ENCODE measurements around the gene SETD4. TPM values are rescaled to one million over a fixed set of nuclear protein-coding genes. Genes with fewer than 3 reads are reported as not detected.

SETD4 gene
- total and polyA plus RNA-seq, 2 of the 13 experiments (the other 11 are each of a cell fraction or from before 2014, with no cell fraction given) = 7.1 to 14.4 TPM

DNA sequence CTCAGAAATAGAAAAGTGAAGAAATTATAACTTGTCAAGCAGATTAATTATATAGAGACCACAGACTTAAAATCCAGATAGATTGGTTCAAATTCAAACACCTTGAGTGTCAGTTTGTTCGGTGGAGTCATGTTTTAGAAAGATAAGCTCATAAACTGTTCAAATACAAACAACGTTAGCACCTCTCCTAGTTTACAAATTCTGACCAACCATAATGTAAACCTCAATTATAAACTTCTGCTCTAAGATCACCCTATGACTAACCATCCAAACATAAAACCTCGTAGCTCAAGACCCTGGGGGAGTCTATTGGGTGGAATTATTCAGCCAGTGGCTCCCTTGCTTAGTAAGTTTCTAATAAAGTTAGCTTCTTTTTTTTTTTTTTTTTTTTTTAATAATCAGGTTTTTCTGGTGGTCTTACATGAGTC, 21.9 kb upstream of the SETD4 start (continued):
- no peak for TF ChIP-seq SKI (IDR thresholded peaks at IDR 0.05; ENCODE audit: partially characterized antibody)
- TF ChIP-seq ZNF792 (CRISPR knock-in tag; IDR thresholded peaks at IDR 0.05) = no peak
- TF ChIP-seq ZMYM3 (CRISPR knock-in tag; IDR thresholded peaks at IDR 0.05) = no peak
- no peak for TF ChIP-seq RARG (CRISPR knock-in tag; IDR thresholded peaks at IDR 0.05; ENCODE audit: low read depth)
- no peak for TF ChIP-seq EP300 (IDR thresholded peaks at IDR 0.05; ENCODE audit: low read depth in 2 of 2, low read length in 2 of 2)
- no peak for TF ChIP-seq EP300 (CRISPR knock-in tag; IDR thresholded peaks at IDR 0.05; ENCODE audit: borderline replicate concordance)
- TF ChIP-seq RAD21 (CRISPR knock-in tag; IDR thresholded peaks at IDR 0.05) = no peak

DNA sequence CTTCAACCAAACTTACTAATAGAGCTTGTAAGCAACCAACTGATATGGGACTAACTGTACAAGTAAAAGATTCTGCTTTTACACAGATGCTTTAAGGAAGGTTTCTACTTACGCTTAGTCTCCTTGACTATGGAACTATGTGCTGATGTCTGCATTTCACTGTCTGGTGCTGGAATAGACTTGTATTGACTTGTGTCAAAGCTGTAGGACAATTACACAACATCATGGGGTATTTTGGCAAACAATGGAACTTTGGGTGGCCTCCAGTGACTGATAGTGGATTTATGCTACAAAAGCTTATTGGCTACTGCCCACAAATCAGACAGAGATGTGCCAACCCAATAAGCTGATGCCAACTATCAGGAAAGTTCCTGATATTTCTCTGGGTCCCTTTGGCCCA, 20.1 kb upstream of the SETD4 start:
- Histone ChIP-seq H3K79me2 (ENCODE audit: insufficient read depth, low read length) (no peaks in the 10 kb centered on the region), H3K27ac (ENCODE audit: extremely low read length, insufficient read depth, low read length) (no peak overlapping the region), H3K4me3 (replicated peaks in 1 of 3; ENCODE audit: insufficient read depth in 1 of 3, low read depth in 2 of 3, low read length in 3 of 3) (no peak overlapping the region), H3K27me3 (ENCODE audit: control insufficient read depth in 1 of 2, insufficient read depth in 2 of 2, low read length in 2 of 2) (no peaks in the 10 kb centered on the region; a peak in 1 of 5 replicates), H3K9ac (ENCODE audit: insufficient read depth, low read depth, low read length) (no peak overlapping the region), H2AFZ (ENCODE audit: low read length) (no peak overlapping the region), H3K9me3 (ENCODE audit: low read length) (no peaks in the 10 kb centered on the region), H3K36me3 (replicated peaks in 1 of 2; ENCODE audit: control insufficient read depth in 1 of 2, insufficient read depth in 2 of 2, low read length in 2 of 2) (no peaks in the 10 kb centered on the region), H4K20me1 (ENCODE audit: insufficient read depth, low read length) (no peaks in the 10 kb centered on the region), H3K4me1 (ENCODE audit: insufficient read depth, low read length) (peaks cover 17% of the 10 kb centered on the region), H3K4me2 (ENCODE audit: low read depth, low read length) (no peak overlapping the region)
- 84% methylated on average over 1 of the region's 1 CpG for WGBS (ENCODE audit: low lambda C conversion rate)
- DNase-seq (ENCODE audit: low spot score) (no peak), FAIRE-seq (no peak), ATAC-seq (no peak)
- CTCF ChIA-PET (ENCODE audit: low intra/inter-chr PET ratio, low total read pairs) = no interaction called here
- POLR2A ChIA-PET = no interaction called here
- in situ Hi-C loops (cut with HindIII; ENCODE audit: extremely low pct_ligation_motif_present, low pct_unique_long_range_greater_than_20kb) (no loop called here), intact Hi-C loops (cut with micrococcal nuclease; ENCODE audit: unreplicated experiment) (no loop called here)
- no TSS peak for BruUV-seq (replicated peaks)
- peak; percentile 48; the same call in 1 of the 2 replicates for TF ChIP-seq MAFF (IDR thresholded peaks at IDR 0.05; ENCODE audit: low read depth, low read length)
- no peak for TF ChIP-seq ZNF296 (CRISPR knock-in tag; conservative IDR thresholded peaks at IDR 0.05)
- TF ChIP-seq, protein P1, sequence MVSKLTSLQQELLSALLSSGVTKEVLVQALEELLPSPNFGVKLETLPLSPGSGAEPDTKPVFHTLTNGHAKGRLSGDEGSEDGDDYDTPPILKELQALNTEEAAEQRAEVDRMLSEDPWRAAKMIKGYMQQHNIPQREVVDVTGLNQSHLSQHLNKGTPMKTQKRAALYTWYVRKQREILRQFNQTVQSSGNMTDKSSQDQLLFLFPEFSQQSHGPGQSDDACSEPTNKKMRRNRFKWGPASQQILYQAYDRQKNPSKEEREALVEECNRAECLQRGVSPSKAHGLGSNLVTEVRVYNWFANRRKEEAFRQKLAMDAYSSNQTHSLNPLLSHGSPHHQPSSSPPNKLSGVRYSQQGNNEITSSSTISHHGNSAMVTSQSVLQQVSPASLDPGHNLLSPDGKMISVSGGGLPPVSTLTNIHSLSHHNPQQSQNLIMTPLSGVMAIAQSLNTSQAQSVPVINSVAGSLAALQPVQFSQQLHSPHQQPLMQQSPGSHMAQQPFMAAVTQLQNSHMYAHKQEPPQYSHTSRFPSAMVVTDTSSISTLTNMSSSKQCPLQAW (CRISPR knock-in tag; IDR thresholded peaks at IDR 0.05) = no peak
- no peak for TF ChIP-seq SOX13 (IDR thresholded peaks at IDR 0.05)
- 0 out of 4 replicates have a peak, but pooled peaks of 1 of the 2 experiments have one; percentile 13 for TF ChIP-seq SOX13 (CRISPR knock-in tag; conservative IDR thresholded peaks at IDR 0.05 in 1 of 2, IDR thresholded peaks at IDR 0.05 in 1 of 2)
- no peak for TF ChIP-seq NONO (IDR thresholded peaks at IDR 0.05)
- TF ChIP-seq NONO (CRISPR knock-in tag; conservative IDR thresholded peaks at IDR 0.05) = no peak
- TF ChIP-seq, protein P2, sequence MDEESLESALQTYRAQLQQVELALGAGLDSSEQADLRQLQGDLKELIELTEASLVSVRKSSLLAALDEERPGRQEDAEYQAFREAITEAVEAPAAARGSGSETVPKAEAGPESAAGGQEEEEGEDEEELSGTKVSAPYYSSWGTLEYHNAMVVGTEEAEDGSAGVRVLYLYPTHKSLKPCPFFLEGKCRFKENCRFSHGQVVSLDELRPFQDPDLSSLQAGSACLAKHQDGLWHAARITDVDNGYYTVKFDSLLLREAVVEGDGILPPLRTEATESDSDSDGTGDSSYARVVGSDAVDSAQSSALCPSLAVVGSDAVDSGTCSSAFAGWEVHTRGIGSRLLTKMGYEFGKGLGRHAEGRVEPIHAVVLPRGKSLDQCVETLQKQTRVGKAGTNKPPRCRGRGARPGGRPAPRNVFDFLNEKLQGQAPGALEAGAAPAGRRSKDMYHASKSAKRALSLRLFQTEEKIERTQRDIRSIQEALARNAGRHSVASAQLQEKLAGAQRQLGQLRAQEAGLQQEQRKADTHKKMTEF (CRISPR knock-in tag; IDR thresholded peaks at IDR 0.05) = no peak
- TF ChIP-seq NBN (conservative IDR thresholded peaks at IDR 0.05) = no peak
- TF ChIP-seq FOXP1 (IDR thresholded peaks at IDR 0.05) = no peak
- no peak for TF ChIP-seq FOXP1 (CRISPR knock-in tag; IDR thresholded peaks at IDR 0.05)
- TF ChIP-seq, protein P3, sequence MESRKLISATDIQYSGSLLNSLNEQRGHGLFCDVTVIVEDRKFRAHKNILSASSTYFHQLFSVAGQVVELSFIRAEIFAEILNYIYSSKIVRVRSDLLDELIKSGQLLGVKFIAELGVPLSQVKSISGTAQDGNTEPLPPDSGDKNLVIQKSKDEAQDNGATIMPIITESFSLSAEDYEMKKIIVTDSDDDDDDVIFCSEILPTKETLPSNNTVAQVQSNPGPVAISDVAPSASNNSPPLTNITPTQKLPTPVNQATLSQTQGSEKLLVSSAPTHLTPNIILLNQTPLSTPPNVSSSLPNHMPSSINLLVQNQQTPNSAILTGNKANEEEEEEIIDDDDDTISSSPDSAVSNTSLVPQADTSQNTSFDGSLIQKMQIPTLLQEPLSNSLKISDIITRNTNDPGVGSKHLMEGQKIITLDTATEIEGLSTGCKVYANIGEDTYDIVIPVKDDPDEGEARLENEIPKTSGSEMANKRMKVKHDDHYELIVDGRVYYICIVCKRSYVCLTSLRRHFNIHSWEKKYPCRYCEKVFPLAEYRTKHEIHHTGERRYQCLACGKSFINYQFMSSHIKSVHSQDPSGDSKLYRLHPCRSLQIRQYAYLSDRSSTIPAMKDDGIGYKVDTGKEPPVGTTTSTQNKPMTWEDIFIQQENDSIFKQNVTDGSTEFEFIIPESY (CRISPR knock-in tag; IDR thresholded peaks at IDR 0.05) = no peak
- no peak for TF ChIP-seq KDM2A (CRISPR knock-in tag; IDR thresholded peaks at IDR 0.05; ENCODE audit: borderline replicate concordance, low read depth)

Measured in HepG2 (cell line).